GM18873 (cell line): Measurements from ENCODE around the gene ADGRB2.

Experiments used
- ATAC-seq: cut with Tn5 transposase; IDR thresholded peaks from one replicate; pipeline ENCODE4 v1.9.1; 2021; ENCODE audit warnings: mild to moderate bottlenecking, moderate library complexity, moderate number of reproducible peaks; ENCODE audit not compliant: unreplicated experiment, low FRiP score

Gene ADGRB2, protein sequence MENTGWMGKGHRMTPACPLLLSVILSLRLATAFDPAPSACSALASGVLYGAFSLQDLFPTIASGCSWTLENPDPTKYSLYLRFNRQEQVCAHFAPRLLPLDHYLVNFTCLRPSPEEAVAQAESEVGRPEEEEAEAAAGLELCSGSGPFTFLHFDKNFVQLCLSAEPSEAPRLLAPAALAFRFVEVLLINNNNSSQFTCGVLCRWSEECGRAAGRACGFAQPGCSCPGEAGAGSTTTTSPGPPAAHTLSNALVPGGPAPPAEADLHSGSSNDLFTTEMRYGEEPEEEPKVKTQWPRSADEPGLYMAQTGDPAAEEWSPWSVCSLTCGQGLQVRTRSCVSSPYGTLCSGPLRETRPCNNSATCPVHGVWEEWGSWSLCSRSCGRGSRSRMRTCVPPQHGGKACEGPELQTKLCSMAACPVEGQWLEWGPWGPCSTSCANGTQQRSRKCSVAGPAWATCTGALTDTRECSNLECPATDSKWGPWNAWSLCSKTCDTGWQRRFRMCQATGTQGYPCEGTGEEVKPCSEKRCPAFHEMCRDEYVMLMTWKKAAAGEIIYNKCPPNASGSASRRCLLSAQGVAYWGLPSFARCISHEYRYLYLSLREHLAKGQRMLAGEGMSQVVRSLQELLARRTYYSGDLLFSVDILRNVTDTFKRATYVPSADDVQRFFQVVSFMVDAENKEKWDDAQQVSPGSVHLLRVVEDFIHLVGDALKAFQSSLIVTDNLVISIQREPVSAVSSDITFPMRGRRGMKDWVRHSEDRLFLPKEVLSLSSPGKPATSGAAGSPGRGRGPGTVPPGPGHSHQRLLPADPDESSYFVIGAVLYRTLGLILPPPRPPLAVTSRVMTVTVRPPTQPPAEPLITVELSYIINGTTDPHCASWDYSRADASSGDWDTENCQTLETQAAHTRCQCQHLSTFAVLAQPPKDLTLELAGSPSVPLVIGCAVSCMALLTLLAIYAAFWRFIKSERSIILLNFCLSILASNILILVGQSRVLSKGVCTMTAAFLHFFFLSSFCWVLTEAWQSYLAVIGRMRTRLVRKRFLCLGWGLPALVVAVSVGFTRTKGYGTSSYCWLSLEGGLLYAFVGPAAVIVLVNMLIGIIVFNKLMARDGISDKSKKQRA (N-terminal part only)

DNA sequence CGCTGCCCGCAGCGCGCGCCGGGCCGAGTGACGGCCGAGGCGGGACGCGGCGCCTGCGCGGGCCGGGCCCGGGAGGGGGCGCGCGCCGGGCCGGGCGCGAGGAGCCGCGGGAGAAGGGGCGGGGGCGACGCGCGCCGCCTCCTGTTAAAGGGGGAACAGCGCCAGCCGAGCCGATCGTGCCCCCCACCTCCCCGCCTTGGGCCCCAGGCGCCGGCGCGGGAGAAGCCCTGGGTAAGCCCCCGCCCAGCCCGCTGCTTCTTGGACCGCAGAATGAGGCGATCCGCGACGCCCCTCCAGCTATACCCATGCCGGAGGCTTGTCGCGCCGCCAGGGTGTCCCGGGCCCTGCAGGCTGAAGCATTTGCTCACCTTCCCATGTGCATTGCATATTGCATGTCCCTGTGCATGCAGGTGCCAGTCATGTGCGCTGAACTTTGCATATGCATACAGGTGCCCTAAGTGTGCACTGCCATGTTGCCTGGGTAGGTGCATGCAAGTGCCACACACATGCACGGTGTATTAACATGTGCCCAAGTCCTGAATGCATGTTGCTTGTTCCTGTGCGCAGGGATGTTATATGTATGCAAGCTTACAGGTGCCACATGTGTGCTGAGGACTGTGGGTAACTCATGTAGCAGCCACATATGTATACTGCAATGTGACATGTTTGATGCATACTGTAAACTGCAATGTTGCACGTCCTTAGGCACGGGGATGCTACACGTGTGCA, at the start of gene ADGRB2:
Gene ADGRB2, minus strand, starts transcription at position 29 of the 729 bp plus-strand sequence. CDS start 7,119 bp downstream, outside the sequence.
- ATAC-seq, result no peak

DNA sequence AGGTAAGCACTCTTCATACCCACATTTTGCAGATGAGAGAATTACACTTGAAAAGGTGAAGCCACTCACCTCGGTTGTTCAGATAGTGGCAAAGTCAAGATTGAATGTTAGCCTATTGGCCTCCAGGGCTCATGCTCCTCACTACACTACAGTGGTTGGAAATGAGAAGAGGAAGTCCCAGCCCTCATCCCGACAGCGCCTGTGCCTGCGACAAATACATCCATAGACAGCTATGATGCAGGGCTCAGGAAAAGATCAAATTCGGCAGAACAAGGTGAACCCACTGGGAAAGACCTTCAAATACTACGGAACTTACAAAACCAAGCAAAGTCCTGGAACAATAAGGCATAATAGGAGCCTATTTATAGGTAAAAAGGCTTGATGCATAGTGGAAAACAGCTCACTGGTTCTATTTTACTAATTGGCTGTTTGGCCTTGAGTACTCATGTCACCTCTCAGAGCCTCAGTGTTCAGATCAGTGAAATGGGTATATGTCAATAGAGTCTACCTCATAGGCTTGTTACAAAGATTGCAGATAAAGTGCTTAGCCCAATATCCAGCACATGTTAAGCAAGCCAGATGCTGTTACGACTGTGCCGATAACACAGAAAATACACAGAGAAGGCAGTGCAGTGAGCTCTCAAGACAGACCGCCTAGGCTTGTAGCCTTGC, 48.2 kb upstream of the ADGRB2 start:
- ATAC-seq, result no peak

DNA sequence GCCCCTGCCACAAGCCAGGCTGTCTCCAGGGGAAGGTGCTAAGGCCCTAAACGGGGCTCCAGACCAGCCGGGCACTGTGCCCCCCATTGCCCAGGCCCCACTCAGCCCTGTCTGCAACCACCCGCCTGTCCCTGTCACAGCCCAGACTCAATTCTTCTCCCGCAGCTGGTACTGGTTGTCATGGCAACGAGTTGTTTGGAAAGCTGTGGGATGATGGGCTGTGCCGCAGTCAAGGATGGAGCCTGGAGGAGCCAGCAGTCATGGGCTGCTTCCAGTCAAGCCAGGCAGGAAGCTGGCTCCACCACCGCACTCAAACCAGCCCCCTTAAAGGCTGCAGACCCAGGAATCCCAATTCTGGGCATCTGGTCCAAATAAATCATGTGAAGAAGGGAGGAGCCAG, 47.5 kb upstream of the ADGRB2 start:
- ATAC-seq, result no peak

DNA sequence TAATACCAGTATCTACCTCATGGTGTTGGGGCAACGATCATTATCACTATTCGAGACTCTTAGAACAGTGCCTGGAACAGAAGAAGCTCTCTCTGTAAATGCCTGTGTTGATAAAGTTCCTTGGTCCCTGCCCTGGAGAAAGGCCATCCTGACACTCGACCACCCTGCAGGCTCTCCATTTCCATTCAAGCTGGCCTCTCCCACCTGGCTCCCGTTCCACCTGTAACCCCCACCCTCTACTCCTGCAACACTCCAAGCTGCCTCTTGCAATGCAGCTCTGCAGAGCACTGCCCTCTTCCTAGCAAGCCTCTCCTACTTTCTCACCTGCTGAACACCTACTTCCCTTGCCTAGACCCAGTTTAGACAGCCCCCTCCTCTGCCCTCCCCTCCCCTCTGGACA, 45.6 kb upstream of the ADGRB2 start:
- no peak for ATAC-seq

DNA sequence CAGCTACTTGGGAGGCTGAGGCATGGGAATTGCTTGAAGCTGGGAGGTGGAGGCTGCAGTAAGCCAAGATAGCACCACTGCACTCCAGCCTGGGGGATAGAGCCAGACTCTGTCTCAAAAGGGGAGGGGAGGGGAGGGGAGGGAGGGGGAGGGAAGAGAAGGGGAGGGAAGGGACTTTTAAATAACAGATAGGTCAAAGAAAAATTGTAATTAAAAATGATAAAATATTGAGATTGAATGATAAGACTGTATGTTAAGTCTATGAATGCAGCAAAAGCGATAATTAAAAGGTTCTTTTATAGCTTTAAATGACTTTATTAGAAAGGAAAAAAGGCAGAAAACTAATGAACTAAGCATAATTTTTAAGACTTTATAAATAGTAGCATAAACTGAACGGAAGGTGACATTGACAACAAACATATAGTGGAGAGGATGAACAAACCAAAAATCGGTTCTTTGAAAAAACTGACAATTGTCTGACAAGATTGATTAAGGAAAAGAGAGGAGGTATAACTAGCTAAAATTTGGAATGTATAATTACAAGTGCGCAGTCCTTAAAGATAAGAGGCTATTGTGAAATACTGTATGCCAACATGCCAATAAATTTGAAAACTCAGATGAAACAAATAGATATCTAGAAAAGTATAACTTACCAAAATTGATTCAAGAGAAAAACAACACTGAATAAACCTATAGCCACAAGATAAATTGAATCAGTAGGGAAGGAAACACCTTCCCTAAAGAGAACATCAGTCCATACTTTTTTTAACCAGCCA, 43.3 kb upstream of the ADGRB2 start:
- ATAC-seq, result no peak

DNA sequence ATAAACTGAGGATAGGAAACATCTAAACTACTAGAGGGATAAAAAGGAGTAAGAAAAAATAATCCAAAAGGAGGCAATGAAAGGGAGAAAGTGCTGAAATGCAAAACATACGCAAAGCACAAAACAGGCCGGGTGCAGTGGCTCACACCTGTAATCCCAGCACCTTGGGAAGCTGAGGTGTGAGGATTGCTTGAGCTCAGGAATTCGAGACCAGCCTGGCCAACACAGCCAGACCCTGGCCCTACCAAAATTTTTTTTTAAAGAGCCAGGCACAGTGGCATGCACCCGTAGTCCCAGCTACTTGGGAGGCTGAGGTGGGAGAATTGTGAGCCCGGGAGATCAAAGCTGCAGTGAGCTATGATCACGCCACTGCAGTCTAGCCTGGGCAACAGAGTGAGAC, 41.2 kb upstream of the ADGRB2 start:
- no peak for ATAC-seq

DNA sequence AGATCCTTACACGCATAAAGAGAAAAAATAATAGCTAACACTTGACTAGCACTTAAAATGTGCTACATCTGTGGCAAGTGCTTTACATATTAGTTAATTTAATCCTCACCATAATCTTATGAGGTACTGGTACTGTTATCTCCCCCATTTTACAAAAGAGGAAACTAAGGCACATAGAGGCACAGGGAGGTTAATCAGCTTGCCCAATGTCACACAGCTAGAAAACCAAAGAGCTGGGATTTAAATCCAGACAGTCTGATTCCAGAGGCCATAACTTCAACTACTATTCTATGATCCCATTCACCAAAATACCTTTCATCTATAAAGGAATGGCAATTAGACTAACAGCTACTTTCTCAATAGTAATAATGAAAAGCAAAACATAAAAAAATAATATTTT, 40.0 kb upstream of the ADGRB2 start:
- ATAC-seq, result no peak

DNA sequence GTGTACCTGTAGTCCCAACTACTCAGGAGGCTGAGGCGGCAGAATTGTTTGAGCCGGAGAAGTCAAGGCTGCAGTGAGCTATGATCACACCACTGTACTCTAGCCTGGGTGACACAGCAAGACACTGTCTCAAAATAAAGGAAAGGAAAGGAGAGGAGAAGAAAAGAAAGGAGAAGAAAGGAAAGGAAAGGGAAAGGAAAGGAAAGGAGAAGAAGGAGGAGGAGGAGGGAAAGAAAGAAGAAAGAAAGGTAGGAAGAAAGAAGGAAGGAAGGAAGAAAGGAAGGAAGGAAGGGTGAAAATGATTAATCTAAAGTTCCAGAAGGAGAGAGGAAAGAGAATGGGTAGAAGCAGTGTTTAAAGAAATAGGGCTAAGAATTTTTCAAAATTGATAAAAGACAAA, 39.5 kb upstream of the ADGRB2 start:
- no peak for ATAC-seq

DNA sequence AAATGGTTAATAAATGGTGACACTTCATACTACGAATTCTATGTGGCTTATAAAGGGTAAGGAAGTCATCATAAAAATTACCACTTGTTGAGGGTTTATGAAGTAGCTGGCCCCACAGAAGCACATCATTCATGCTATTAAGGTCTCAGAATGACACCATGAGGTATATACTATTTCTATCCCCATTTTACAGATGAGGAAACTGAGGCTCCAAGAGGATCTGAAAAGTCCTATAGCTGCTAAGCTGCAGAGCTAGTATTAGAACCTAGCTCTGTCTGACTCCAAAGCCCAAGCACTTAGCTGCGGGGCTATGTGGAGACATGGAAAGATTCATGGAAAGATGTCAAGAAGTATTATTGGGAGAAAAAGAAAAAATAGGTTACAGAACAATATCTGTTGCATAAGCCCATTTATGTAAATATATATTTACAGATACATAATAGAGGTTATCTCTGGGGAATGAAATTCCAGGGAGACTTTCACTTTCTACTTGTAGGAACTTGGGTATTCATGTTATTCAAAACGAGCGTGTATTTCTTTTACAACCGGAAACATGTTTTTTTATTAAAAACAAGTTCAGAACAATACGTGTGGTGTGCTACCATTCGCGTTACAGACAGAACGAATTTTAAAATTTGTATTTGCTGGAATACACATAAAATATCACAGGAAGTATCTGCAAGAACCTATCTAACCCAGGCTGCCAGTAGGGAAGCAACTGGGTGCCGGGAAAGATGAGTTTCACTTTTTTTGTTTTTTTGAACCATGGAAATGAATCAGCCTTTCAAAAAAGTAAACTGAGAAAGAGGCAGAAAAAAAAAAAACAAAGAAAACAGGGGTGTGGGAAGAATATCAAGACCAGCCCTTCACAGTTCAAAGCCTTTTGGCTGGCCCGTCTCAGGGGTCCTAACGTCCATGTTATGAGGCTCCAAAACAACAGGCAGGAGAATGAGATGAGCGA, 38.3 kb upstream of the ADGRB2 start:
- ATAC-seq, result no peak

DNA sequence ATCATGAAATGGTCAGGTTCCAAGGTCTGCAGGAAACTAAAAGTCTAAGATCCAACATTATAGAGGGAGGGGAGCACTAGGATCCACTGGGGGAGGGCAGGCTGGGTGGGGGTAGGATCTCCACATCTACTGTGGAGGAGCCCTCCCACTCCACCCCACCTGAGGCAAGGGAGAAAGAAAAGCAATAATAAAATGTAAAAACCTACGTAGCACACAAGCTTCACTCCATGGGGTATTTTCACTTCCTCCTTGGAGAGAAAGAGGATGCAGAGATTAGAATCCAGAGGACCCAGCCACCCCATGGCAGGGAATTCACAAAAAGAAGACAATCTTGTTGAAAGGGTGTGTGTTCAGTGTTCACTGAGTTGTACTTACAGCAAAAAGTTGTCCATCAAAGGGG, 37.3 kb upstream of the ADGRB2 start:
- ATAC-seq, result no peak

DNA sequence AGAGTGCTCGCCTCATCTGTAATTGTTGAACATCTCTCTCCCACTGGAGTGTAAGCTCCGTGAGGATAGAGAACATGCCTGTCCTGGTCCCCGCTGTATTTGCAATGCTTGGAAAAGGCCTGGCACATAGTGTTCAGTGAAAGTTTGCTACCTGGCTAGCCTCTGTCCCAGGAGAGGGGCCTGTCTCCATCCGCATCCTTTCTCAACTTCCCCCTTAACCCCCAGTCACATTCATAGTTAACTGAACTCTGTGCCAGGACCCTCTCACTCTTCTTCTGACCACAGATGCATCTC, 36.5 kb upstream of the ADGRB2 start:
- no peak for ATAC-seq

DNA sequence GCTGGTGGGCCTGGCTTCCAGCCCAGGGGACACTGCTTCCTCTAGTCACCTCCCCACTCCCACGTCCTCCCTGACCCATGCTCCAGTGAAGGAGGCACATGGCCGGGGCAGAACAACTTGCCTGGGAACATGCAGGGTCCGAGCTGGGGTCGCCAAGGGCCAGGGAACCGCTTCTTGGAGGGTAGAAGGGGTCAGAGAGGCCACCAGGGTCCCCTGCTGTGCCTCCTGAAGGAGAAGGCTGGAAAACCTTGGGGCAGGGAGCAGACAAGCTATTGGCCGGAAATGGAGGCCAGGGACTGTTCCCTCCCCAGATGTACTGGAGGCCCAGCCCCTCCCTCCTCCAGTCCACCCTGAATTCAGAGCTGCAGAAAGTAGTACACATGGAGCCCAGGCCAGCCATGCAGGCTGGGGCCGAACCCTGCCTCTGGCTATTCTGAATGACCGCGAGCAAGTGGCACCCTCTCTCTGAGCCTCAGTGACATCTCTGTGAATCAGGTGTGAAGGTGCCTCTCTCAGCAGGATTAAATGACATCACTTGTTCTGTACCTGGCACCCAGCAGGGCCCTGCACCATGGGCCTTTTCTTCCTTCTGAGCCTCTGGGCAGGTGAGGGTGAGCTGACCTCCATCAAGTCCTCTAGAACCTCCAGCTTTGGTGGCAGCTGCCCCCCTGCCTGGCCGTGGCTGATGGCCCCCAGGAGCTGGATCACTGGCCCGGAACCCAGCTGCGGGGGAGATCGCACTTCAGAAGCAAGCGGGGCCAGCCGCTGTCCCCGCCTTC, 35.9 kb upstream of the ADGRB2 start:
- ATAC-seq, result no peak

DNA sequence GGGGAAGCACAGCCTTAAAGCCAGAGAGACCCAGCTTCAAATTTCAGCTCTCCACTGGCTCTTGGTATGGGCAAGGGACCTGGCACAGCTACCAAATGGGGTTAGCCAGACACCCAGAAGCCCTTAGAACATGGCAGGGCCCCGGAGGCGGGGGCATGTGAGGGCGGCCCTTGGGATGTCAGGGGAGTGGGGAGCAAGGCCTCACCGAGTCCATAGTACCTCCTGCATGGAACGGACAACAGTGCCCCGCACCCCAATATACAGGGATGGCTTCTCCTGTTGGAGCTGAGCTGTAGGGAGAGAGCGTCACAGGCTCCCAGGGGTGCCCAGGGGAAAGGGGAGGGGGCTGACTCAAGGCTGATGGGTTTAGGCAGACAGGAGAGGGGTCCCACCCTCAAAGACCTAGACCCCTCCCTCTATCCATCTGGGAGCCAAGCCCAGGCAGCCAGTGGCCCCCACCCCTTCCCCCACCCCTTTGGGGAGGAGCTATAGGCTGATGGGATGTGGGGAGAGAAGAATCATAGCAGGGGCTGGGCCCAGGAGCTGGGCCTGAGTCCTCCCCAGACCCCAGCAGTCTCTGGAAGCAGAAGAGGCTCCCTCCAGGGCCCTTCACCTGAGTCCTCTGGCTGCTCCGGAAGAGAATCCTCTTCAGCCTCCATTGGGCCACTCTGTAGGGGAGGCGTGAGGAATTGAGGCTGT, 35.2 kb upstream of the ADGRB2 start:
- ATAC-seq, result no peak

DNA sequence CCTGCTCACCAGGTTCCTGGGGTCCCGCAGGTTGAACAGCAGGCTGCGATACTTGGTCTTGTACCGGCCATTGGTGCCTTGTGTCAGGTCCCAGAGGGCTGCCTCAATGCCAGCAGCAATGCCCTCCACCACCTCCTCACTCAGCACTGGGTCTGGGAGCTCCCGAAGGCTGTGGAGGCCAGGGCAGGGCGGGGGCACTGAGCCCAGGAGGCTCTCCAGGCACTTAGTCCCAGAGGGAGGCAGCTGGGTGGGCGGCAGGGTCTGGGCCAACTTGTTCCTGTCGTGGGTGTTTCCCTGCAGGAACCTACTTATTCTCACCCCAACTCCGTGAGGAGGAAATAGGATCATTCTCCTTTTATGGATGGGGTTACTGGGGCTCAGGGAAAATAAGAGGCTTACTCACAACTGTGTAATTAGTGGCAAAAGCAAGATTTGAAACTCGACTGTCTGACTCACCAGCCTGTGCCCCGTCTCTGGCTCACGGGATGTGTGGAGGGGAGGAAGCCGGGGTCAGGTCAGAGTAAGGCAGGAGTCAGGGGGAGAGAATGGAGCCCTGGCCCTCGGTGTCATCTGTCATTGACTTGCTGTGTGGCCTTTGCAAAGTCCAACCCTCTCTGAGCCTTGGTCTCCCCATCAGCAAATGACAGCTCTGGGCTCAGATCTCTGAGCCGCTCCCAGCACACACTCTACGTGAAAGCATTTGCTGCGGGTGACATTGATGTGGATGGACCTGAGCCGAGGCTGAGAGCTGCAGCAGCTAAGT, 34.5 kb upstream of the ADGRB2 start:
- no peak for ATAC-seq

DNA sequence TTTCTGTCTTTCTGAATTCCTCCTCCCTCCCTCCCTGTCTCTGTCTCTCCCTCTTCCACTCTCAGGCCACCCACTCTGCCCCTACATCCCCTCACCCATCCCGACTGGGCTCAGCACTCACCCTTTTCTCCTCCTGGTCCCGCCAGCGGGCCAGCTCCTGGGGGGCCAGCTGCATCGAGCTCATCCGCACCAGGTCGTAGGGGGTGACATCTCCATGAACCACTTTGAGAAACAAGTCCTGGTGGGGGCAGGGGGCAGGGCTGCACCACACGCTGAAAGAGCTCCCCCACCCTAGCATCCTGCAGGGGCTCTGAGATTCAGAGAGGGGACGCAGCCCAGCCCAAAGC, 33.9 kb upstream of the ADGRB2 start:
- ATAC-seq, result no peak

DNA sequence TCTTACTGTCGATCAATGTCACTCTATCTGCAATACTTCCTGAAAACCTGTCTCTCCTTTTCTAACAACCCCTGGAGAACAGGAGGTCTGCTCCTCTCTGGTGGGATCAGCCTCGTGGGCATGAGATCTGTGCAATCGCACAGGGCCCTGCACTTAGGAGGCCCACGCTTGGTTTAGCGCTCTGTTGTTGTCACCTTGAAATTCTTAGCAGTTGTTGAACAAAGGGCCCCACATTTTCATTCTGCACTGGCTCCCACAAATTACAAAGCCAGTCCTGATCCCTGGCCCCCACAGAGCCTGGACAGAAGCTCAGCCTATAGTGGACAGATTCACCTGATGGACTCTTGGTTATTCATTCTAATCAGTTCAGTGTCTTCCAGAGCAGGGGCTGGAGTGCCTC, 33.1 kb upstream of the ADGRB2 start:
- ATAC-seq, result no peak
